MCF 10A (cell line): ENCODE results near the gene LIN37. TPM values are rescaled to one million over a fixed set of nuclear protein-coding genes. Genes with fewer than 3 reads are reported as not detected.

Experiments used
- BruUV-seq: library from RNA; stranded (reverse); fragments of 400-500 nt; replicated peaks from 2 replicates; lab custom pipeline; 2021; lab: Mats Ljungman, UMichigan
- CTCF ChIA-PET: fragments of 300-600 bp; sonication (Branson Sonifier 250); formaldehyde crosslinking; extraction: SDS; loops from one replicate; lab custom pipeline; 2021; ENCODE audit warnings: antibody characterized with exemption, inconsistent platforms; lab: Yijun Ruan, JAX
- POLR2A ChIA-PET: fragments of 300-600, 350-650 bp; sonication (Branson Sonifier 250); formaldehyde crosslinking; extraction: SDS; loops from one replicate; lab custom pipeline; 2020; ENCODE audit warnings: antibody characterized with exemption, inconsistent platforms; lab: Yijun Ruan, JAX
- DNase-seq: peaks from one replicate; pipeline ENCODE4 v3.0.0-alpha.2; 2018; ENCODE audit not compliant: unreplicated experiment
- H3K27ac Mint-ChIP-seq: one replicate; pipeline ENCODE4 v1.8.0; 2022; ENCODE audit warnings: mild to moderate bottlenecking, low read depth, mixed read lengths; ENCODE audit not compliant: unreplicated experiment
- H3K27me3 Mint-ChIP-seq: one replicate; pipeline ENCODE4 v1.8.0; 2022; ENCODE audit warnings: mixed read lengths; ENCODE audit not compliant: insufficient read depth, unreplicated experiment
- H3K36me3 Mint-ChIP-seq: one replicate; pipeline ENCODE4 v1.8.0; 2022; ENCODE audit warnings: mild to moderate bottlenecking, moderate library complexity, mixed read lengths; ENCODE audit not compliant: insufficient read depth, unreplicated experiment
- H3K4me1 Mint-ChIP-seq: one replicate; pipeline ENCODE4 v1.8.0; 2022; ENCODE audit warnings: mixed read lengths; ENCODE audit not compliant: insufficient read depth, unreplicated experiment
- H3K4me3 Mint-ChIP-seq: one replicate; pipeline ENCODE4 v1.8.0; 2022; ENCODE audit warnings: mild to moderate bottlenecking, moderate library complexity, mixed read lengths; ENCODE audit not compliant: unreplicated experiment
- H3K9me3 Mint-ChIP-seq: one replicate; pipeline ENCODE4 v1.8.0; 2022; ENCODE audit warnings: mixed read lengths; ENCODE audit not compliant: unreplicated experiment
- CTCF ChIP-seq: fragments of 200-600 bp; IDR thresholded peaks from one replicate; pipeline ENCODE4 v1.8.0; 2022; ENCODE audit warnings: antibody characterized with exemption, mild to moderate bottlenecking; ENCODE audit not compliant: unreplicated experiment
- intact Hi-C: fragments of 100-400 bp; cut with micrococcal nuclease; formaldehyde crosslinking; loops from 2 replicates; pipeline ENCODE4 v1.14.1; 2022
- total RNA-seq: library from RNA; stranded (reverse); gene quantifications from 2 replicates; pipeline ENCODE4 v1.2.3, GENCODE V29; 2022

LIN37 gene
- total RNA-seq, 1 experiment from 2014 or later: 19.6 TPM

GRCh38 chr19:35719402-35720162 lies 28.8 kb upstream of the LIN37 start:
- no peak for TF ChIP-seq CTCF
- ChIA-PET CTCF (interaction anchor here (0.9 to 1.3 kb wide), 3 partner anchors 18 to 25 kb away, joined by 3 to 7 read pairs (median 4); partner anchors contain the start of genes PSENEN and U2AF1L4), POLR2A (interaction anchor here (1.1 to 1.8 kb wide), 3 partner anchors 17 to 26 kb away, joined by 4 to 9 read pairs (median 6); partner anchors contain the start of genes PSENEN and U2AF1L4)
- Mint-ChIP-seq H3K27me3 (no peaks in the 10 kb centered on the region), H3K27ac (peak overlapping the region; percentile 82), H3K4me1 (peaks cover 20% of the 10 kb centered on the region), H3K4me3 (peak overlapping the region; percentile 80), H3K36me3 (peaks cover 46% of the 10 kb centered on the region), H3K9me3 (no peaks in the 10 kb centered on the region)
- intact Hi-C loops: no loop called here
- no TSS peak for BruUV-seq
- no peak for DNase-seq

GRCh38 chr19:35720163-35720524 lies 28.2 kb upstream of the LIN37 start:
- BruUV-seq: no TSS peak
- Mint-ChIP-seq H3K4me1 (peaks cover 20% of the 10 kb centered on the region), H3K27ac (no peak overlapping the region), H3K9me3 (no peaks in the 10 kb centered on the region), H3K36me3 (peaks cover 48% of the 10 kb centered on the region), H3K27me3 (no peaks in the 10 kb centered on the region), H3K4me3 (no peak overlapping the region)
- POLR2A ChIA-PET: interaction anchor here (1.0 to 1.8 kb wide), 2 partner anchors 16 to 20 kb away, joined by 4 to 5 read pairs; no protein-coding TSS in a partner anchor
- no peak for TF ChIP-seq CTCF
- intact Hi-C loops: no loop called here
- no peak for DNase-seq
- CTCF ChIA-PET: interaction anchor here (1.3 kb wide), 1 partner anchor 18 kb away, joined by 4 read pairs; no protein-coding TSS in a partner anchor

- no TSS peak for BruUV-seq
- Mint-ChIP-seq H3K27me3 (no peaks in the 10 kb centered on the region), H3K36me3 (peaks cover 53% of the 10 kb centered on the region), H3K9me3 (no peaks in the 10 kb centered on the region), H3K4me3 (no peak overlapping the region), H3K27ac (no peak overlapping the region), H3K4me1 (peaks cover 20% of the 10 kb centered on the region)
- intact Hi-C loops: no loop called here
- DNase-seq: no peak
- no peak for TF ChIP-seq CTCF
- ChIA-PET POLR2A (interaction anchor here (1.0 kb wide), 1 partner anchor 20 kb away, joined by 5 read pairs; no protein-coding TSS in a partner anchor), CTCF (interaction anchor here (1.3 kb wide), 1 partner anchor 17 kb away, joined by 4 read pairs; no protein-coding TSS in a partner anchor)
These were observed 27.7 kb upstream of the LIN37 start for GRCh38 chr19:35720648-35721047.

- H3K4me3 Mint-ChIP-seq: no peak overlapping the region
- no peak overlapping the region for H3K27ac Mint-ChIP-seq
- TF ChIP-seq CTCF: no peak
- BruUV-seq: no TSS peak
- H3K9me3 Mint-ChIP-seq: no peaks in the 10 kb centered on the region
- CTCF ChIA-PET: interaction anchor here (0.7 kb wide), 1 partner anchor 174 kb away, joined by 3 read pairs; no protein-coding TSS in a partner anchor
- POLR2A ChIA-PET: no interaction called here
- peaks cover 15% of the 10 kb centered on the region for H3K4me1 Mint-ChIP-seq
- intact Hi-C loops: no loop called here
- H3K36me3 Mint-ChIP-seq: peaks cover 60% of the 10 kb centered on the region
- no peaks in the 10 kb centered on the region for H3K27me3 Mint-ChIP-seq
- no peak for DNase-seq
These were observed 27.0 kb upstream of the LIN37 start for GRCh38 chr19:35721374-35721773.
